GOT3 (cell line): ENCODE measurements around the gene DEPP1.

Experiments used
- DNase-seq: peaks from one replicate; lab custom pipeline; 2025; ENCODE audit warnings: mixed read lengths; lab: John Stamatoyannopoulos, UW

Gene DEPP1

DNA sequence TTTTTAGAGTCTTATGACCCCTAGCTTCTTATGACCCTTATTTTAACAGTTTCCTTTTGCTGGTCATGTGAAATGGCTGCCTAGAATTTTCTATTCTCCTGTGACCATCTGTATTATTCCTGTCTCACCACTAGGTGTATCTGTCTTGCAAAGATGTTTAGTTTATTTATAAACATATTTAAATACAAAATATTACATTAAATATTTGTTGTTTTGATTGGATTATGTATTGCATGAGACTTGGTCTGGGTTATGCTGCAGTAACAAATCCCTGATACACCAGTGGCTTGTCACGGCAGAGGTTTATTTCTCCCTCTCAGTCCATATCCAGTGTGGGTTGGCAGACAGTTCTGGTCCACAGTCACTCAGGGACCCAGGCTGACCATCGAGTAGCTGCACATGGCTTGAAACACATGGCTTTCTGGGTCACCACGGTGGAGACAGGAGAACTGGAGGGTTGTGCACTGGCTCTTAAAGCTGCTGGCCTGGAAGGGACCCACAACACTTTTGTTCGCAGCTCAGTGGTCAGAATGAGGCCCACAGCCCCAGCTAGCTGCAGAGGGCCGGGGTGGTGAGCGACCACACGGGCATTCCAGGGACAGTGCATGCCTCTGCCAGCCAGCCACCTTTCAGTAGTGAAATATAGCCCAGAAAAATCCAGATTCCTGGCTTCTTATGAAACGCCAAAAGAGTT, 11.6 kb downstream of the DEPP1 start:
- no peak for DNase-seq

DNA sequence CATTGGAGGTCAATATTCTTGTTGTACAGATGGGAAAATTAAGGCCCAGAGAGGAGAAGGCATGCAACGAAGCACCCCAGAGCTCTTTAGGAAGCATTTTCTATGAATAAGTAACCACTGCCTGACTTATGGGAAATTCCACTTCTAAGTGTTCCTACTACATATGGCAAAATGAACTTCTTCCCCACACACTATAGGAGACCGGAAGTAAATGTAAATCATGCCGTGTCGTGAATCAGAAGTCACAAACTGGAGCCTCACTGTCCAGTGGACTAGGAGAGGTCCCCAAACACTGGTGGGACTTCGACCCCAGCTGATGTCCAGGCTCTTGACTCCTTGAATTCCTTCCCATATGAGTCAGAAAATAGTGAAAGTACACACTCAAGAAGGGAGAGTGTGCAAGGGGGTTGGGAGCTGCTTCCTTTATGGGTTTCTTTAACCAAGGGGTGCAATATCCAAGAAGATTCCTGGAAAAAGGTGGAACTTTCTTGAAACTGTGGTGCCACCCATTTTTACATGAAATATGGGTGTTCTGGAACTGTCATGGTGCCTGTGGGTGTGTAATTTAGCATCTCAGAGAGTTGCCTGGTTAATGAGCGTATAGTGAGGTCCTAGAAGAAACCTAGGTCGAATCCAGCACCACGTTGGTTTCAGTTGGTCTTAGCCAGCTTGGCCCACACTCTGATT, 12.3 kb downstream of the DEPP1 start:
- no peak for DNase-seq

DNA sequence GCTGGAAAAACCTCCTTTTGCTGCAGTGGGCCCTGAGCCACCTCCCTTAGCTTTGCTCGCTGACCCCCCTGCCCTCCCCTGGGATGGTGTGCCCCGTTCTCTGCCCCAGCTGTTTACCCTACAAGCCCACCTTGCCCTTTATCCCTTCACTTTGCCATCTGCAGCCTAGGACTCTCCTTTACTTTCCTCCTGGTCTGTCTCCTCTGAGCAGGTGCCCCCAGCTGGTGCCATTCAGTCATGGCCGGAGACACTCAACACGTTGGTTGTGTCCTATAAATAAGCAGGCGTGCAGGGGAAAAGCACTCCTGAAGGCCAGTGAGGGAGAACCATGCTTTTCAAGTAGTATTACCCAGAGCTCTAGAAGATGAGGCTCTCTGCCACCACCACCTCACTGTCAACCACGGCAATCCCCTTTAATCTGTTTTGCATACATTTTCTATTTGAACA, 12.9 kb downstream of the DEPP1 start:
- DNase-seq, result no peak

DNA sequence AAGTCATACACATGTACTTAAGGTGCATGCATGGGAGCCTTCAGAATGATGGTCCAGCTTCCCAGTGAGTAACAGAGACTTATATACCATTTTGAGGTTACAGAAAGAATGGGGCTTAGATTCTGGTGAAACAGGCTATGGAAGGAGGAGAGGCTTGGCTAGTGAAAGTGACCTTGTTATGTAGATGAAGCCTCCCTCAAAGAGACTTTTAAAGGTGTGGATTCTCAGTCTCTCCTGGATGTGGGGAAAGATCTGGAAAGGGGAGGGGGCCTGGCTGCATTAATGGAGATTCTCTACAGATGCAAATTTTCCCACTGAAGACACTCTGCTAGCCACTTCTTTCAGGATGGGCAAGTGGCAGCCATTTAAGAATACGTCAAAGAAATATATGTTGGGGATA, 13.5 kb downstream of the DEPP1 start:
- DNase-seq, result no peak

DNA sequence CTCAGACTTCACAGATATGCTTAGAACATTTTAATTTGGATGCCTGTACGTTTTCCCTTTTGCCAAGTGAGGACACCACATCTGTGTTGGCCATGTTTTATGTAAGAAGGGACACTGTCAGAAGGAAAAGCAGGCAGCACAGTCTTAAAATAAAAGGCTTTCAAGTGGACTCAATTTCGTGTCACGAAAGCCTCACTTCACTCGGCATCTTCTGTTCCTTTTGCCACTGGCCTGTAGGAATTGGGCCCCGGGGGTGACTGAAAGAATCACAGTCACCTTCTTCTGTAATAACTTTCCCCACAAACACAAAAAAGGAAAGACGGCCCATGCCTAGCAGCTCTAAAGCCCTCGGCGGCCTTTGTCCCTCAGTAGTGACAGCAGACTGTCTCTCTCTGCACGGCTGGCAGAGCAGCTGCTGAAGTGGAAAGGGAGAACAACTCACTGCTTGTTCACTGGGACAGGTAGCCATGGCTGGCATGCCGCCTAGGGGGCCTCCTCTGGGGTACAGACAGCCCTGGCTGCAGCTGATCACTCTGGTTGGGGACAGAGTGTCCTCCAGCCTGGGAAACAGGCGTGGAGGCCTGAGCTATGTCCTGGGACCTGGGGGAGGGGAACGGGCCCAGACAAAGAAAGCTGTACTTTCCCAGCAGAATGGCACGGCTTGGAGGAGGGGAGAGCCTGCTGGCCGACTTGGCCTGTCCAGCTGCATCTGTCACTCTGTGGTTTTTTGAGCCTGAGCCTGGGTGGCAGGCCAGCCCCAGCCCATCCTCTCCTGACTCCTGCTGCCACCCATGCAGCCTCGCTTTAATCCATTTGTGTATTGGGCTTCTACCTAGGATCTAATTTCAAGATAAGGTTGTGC, 14.6 kb downstream of the DEPP1 start:
- no peak for DNase-seq

DNA sequence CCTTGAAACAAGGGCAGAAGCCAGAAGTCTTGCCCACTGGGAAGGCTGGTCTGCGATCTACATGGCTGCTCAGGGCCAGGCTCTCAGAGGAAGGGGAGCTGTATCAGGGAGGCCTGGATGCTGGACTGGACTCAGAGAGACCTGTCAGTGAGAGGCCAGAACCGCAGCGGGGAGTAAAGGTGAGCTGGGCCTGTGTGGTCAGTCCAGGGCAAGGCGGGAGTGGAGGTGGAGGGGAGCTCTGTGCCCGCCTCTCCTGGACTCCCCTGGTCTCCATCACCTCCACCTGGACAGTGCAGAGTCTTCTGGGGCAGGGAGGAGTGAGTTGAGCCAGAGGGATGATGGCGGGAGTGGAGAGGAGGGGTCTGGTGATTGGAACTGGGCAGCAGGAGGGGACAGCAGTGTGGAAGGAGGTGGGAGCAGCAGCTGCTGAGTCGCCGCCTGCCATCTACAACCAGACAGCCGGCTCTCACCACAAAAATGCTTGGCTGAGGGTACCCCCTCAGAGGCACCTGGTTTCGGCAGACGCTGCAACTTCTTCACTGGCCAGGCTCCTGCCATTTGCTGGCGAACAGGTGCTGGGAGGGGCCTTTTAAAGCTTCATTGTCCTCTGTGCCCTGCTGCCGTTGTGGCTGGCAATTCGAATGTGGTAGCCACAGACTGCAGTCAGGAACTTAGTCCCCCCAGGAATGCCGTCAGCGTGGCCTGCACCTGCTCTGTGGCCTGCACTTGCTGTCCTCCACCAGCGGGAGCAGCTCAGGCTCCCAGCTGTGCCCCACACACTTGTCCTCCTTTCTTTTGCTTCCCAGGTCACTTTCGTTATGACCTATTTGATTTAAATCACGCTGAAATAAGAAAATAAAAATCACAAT, 15.5 kb downstream of the DEPP1 start:
- no peak for DNase-seq

DNA sequence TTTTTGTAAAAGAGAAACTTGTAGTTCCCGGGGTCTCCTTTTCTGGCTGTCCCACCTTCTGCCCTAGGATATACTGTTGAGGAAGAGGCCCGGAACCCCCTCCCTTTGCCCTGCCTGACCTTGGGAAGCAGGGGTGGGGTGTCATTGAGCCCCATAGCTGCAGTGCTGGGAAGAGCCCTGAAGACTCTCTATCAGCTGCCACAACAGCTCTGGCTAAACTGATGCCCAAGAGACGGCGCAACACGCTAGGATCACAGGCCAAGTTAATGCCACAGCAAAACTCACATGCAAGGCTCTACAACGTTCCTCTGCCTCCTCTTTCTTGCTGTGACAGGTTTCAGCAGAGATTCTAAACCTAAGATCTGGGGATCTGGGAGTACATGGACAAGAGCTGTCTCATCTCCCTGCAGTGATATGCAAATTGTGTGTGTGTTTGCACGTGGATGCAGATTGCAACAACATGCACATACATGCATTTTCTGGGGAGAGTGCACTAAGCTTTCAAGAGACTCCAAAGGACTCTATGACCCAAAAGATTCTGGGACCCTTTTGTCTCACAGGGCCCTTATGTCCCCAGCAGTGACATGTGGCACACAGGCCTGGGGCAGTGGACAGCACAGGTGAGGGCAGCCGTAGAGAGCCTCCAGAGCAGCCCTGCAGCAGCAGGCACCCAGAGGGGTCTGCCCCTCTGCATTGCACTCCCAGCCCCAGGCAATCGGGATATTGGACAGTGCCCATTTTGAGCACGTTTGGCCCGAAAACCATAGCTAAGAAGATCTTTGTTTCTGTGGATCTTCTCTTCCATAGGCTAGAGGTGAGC, 16.5 kb downstream of the DEPP1 start:
- no peak for DNase-seq

DNA sequence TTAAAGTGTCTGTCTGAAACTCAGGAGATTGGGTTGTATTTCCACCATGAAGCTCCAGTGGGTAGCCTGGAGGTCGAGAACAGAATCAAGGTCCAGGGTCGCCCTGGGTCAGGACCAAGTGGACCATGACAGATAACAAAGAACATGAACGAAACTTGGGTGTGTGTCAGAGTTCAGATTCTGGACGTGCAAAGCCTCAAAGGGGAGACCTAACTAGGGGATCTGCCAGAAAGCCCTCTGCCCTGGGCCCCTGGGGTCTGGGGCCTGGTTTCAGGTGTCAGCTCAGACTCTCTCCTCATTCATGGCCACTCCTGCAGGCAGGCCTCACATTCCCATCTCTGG, 17.4 kb downstream of the DEPP1 start:
- no peak for DNase-seq

DNA sequence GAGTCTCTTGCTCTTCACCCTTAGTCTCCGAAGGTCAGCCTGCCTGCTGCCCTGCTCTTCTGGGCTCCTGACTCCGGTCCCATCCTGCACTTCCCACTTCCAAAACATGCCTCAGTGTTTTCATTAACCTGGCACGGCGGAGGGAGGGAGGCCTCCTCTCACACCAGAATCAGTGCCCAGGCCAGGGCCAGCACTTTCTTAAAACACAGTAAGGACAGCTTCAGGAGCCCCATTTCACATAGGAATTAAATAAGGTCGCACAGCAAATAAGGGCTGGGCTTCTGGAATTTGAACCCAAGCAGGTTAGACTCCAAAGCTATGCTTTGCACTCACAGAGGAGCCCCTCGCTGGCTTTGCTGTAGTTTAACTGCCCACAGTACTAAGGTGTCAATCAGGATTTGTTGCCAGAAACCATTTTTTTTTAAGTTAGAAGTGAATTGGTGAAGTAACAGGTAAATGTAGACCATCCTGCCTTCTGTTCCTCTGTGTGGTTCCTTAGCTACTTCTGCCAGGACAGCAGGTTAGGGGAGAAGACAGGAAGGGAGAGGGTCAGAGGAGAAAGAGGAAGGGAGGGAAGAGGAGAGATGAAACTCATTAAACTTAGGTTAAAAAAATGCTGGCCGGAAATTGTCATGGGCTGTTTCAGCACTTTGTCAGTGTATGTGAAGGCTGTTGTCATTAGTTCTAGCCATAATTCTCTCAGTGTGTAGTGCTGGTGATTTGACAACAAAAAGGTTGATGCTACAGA, 18.0 kb downstream of the DEPP1 start:
- DNase-seq, result no peak

DNA sequence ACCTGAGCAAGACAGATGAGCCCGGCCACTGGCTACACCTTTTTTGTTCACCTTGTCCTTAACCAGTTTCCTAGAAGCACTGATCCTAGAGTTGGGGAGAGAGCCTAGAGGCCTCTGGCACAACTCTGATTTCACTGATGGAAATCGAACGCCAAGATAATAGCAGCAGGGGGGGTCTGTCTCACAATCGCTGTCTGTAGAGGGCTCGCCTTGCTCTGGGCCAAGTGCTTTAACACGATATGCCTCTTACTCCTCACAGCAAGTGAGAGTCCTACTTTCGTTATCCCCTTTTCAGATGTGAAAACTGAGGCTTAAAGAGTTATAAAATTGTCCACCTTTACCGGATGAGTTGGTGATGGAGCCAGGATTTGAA, 18.5 kb downstream of the DEPP1 start:
- DNase-seq, result no peak

DNA sequence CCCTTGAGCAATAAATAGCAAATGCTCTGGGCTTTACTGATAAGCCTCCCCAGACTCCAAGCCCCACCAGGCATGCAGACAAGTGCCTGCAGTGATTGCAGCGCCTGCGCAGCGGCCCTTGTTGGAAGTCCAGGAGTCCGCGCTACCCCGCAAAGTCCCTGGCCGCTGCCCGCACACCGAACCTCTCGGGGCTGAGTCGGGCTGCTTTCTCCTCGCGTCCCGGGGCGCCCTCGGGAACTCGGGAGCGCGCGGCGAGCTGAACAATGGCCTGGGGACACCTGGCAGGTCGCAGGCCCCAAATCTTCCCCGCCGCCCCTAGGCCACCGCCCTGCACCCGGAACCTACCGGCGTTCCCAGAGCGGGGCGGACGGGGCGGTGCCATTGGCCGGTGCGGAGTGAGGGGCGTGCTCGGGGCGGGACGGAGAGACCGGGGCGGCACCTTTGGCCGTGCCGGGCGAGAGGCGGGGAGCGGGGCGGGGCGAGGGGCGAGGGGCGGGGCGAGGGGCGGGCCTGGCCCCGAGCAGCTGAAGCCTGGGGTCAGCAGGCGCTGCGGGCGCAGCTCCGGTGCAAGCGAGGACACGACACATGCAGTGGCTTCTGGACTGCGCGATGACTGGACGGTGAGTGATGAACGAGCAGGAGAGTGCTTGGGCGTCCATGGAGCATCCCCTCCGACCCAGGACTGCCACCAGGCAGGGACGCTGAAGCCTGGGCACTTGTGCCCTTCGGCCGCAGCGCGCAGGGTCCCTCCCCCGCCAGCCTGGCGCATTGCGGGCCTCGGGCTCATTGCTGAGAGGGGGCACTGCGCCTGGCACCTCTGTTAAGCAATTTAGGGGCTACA, 19.1 kb downstream of the DEPP1 start, which contains the start of gene RASSF4:
Gene RASSF4, plus strand, starts transcription at position 556 of the 841 bp plus-strand sequence. CDS start 10,401 bp downstream, outside the sequence.
- peak; percentile 68 for DNase-seq

DNA sequence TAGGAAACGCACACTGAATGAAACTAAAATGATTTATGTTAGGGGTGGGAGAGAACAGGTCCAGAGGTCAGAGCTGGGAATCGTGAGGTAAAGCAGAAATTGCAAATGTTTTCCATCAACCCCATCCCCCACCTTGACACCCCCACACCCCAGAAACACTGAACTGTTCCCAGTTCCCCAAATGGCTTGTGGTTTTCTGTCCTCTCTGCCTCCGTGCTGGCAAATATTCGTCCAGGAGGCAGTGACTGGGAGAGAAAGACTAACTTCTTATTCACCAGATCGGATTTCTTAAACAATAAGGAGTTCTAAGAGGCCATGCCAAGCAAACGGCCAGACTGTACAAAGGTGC, 19.7 kb downstream of the DEPP1 start:
- no peak for DNase-seq

DNA sequence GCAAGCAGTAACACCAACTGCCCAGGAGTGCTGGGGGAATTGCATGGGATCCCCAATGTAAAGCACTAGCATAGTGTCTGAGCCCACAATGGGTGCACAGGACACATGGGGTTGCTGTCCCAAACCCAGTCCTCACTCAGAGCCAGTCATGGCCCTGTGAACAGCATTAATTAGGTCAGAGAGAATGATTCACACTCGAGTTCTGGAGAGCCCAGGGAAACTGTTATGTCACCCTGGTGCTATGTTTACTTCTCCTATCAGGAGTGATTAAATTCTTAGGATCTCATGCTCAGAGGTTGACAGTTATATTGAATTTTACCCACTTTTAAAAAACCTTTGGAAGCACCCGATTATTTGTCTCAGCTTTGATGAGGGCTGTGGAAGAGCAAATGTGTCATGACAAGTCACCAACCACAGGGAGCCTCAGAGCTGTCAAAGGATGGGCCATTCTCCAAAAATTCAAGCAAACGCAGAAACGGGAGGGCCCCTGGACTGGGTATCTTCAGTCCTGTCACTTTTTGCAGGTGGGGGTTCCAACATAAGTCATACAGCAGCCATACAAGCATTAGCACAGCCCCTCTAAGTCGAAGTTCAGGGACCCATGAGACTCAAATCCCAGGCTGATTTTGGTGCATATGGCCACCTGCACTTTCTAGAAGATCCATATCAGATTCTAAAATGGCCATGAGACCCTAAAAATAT, 20.3 kb downstream of the DEPP1 start:
- no peak for DNase-seq

DNA sequence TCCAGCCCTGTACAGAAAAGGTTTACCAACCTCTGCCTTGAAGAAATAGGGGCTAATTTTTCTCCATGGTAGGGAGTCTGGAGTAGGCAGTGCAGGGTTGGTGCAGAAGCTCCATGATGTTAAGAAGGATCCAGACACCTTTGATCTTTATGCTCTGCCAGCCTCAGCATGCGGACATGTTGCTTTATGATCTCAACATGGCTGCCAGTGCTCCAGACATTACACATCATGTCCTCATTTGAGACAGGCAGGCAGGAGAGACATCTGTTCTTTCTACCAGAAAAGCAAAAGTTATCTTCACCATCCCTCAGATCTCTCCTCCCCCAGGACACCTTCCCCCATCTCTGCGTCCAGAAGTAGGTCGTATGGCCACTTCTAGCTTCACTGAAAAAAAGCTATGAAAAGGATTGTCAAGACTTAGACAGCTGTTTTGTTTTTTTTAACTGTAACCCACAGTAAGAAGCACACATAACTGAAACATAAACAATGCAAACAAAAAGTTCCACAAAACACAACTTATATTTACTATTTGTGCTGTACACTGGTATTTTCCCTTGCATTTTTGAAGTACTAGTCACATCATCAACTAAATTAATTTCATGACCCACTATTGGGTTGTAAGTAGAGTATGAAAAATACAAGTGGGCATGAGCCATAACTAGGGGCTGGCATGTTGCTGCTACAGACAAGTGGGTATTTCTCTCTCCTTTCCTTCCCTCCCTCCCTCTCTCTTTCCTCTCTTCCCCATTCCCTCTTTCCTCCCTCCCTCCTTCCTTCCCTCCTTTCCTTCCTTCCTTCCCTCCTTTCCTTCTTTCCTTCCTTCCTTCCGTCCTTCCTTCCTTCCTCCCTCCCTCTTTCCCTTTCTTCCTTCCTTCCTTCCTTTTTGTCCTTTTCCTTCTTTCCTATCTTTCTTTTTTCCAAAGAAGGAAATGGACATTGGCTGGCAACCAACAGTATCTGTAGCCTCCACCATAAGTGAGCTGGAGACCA, 21.6 kb downstream of the DEPP1 start:
- no peak for DNase-seq

DNA sequence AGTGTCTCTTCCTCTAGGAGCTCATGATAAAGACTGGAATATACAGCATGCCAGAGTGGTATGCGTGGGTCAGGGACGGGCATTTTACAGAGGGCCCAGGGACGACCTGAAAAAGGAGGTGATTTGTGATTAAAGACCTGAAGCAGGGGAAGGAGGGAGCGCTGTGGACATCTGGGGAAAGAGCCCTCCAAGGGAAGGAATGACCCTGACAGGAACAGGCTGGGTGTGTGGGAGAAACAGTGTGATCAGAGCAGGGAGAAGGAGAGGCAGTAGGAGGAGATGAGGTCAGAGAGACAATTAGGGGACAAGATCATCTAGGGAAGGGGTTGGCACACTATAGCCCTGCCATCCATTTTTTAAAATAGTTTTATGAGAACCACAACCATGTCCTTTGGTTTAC, 22.4 kb downstream of the DEPP1 start:
- DNase-seq, result no peak

DNA sequence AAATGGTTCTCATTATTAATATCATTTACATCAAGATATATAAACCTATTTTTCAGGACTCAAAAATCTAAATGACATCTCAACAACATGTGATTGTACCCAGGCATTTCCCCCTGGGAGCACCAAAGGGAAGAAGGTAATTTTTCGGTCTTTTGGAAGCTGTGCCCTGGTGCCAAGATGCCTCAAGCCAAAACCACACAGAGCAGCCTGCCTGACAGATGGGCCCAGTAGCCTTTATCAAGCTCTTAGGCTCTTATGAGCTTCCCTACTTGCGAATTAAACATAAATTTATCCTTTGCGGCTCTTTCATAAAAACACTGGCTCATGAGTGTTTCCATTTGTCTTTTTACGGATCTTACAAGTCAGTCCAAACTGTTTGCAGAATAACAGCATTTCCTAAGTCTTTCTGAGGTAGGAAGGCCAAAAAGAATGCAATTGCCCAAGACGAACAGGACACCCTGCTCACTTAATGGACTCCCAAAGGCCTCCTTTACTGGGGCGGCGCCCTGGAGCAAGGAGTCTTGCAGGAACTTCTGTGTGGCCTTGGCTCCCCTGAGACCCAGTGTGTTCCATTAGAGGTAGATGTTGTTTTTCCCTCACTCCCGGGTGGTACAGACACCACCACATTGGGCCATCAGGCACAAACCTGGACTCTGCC, 23.1 kb downstream of the DEPP1 start:
- no peak for DNase-seq

DNA sequence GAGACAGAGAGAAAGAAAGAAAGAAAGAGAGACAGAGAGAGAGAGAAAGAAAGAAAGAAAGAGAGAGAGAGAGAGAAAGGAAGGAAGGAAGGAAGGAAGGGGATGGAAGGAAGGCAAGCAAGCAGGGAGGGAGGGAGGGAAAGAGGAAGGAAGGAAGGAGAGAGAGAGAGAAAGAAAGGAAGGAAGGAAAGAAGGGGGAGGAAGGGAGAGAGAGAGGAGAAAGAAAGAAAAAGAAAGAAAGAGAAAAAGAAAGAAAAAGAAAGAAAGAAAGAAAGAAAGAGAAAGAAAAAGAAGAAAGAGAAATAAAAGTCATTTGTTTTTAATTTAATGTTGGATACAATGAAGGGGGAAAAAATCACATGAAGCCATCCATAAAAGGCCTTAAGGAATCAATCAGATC, 23.6 kb downstream of the DEPP1 start:
- DNase-seq, result no peak
